Measurements from ENCODE around the gene MAPK8IP3.

DNA sequence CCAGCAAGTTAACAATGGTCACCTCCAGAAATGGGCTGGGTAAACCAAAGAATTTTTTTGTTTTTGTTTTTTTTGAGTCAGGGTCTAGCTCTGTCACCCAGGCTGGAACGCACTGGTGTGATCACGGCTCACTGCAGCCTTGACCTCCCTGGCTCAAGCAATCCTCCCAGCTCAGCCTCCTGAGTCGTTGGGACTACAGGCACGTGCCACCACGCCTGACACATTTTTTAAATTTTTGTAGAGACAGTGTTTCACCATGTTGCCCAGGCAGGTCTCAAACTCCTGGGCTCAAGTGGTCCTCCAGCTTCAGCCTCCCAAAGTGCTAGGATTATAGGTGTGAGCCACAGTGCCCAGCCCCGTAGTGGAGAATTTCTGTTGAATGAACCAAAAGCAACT is 74.7 kb downstream of the MAPK8IP3 start:
- TF ChIP-seq CTCF (IDR thresholded peaks at IDR 0.05) (no peak), EZH2 (IDR thresholded peaks at IDR 0.05; ENCODE audit: borderline replicate concordance, insufficient read depth, low read depth, low read length, poor library complexity, severe bottlenecking) (no peak)
